HG03469 (cell line): ENCODE data around the gene TNC.

Source experiments
- ATAC-seq: cut with Tn5 transposase; IDR thresholded peaks from one replicate; pipeline ENCODE4 v1.9.1; 2021; ENCODE audit warnings: mild to moderate bottlenecking, moderate library complexity, moderate number of reproducible peaks; ENCODE audit not compliant: unreplicated experiment

Gene TNC

GRCh38 chr9:115058175-115058574 lies 59.8 kb downstream of the TNC start:
- no peak for ATAC-seq

- ATAC-seq, result no peak
Measured at GRCh38 chr9:115057559-115057958, 60.4 kb downstream of the TNC start.

GRCh38 chr9:115050002-115050490 lies 67.9 kb downstream of the TNC start:
- no peak for ATAC-seq

- no peak for ATAC-seq
Measured at GRCh38 chr9:115046824-115047223, 71.1 kb downstream of the TNC start.

- no peak for ATAC-seq
Measured at GRCh38 chr9:115046199-115046598, 71.8 kb downstream of the TNC start.

- no peak for ATAC-seq
Measured at GRCh38 chr9:115043632-115044031, 74.3 kb downstream of the TNC start.

GRCh38 chr9:115042781-115043509 lies 75.0 kb downstream of the TNC start:
- peak; percentile 85 for ATAC-seq

- ATAC-seq, result no peak
Measured at GRCh38 chr9:115039516-115040120, 78.3 kb downstream of the TNC start.

- ATAC-seq, result no peak
Measured at GRCh38 chr9:115038178-115038577, 79.8 kb downstream of the TNC start.

GRCh38 chr9:115036691-115037090 lies 81.3 kb downstream of the TNC start:
- no peak for ATAC-seq

GRCh38 chr9:115035841-115036612 lies 81.9 kb downstream of the TNC start:
- peak; percentile 84 for ATAC-seq

- no peak for ATAC-seq
Measured at GRCh38 chr9:115034801-115035200, 83.2 kb downstream of the TNC start.

- no peak for ATAC-seq
Measured at GRCh38 chr9:115033800-115034199, 84.2 kb downstream of the TNC start.

GRCh38 chr9:115032296-115032695 lies 85.7 kb downstream of the TNC start:
- ATAC-seq, result no peak

- no peak for ATAC-seq
Measured at GRCh38 chr9:115030006-115030405, 88.0 kb downstream of the TNC start.

- ATAC-seq, result no peak
Measured at GRCh38 chr9:115025721-115026120, 92.2 kb downstream of the TNC start.

- no peak for ATAC-seq
Measured at GRCh38 chr9:115024925-115025535, 92.9 kb downstream of the TNC start.

- no peak for ATAC-seq
Measured at GRCh38 chr9:115022760-115023434, 95.1 kb downstream of the TNC start.

- no peak for ATAC-seq
Measured at GRCh38 chr9:115018547-115019435, 99.2 kb downstream of the TNC start.

- ATAC-seq, result no peak
Measured at GRCh38 chr9:115016344-115016743, 101.6 kb downstream of the TNC start.
